GM21367 (cell line): Measurements from ENCODE around the gene C6orf89.
"Not testable (repeated sequence)": the region's sequence is repeated elsewhere in the genome, so short reads cannot be mapped to it uniquely, and the experiment has no call there.

Experiments
- ATAC-seq: cut with Tn5 transposase; IDR thresholded peaks from one replicate; pipeline ENCODE4 v1.9.1; 2021; ENCODE audit not compliant: unreplicated experiment

Gene C6orf89

GRCh38 chr6:36886950-36887618, 1.3 kb downstream of the C6orf89 start:
- no peak for ATAC-seq

GRCh38 chr6:36888115-36888643, 2.4 kb downstream of the C6orf89 start:
- ATAC-seq: no peak

- no peak for ATAC-seq
These were observed 3.1 kb downstream of the C6orf89 start for GRCh38 chr6:36888654-36889481.

- no peak for ATAC-seq
These were observed 4.4 kb downstream of the C6orf89 start for GRCh38 chr6:36890112-36890663.

GRCh38 chr6:36891153-36891552, 5.4 kb downstream of the C6orf89 start:
- not testable (repeated sequence) for ATAC-seq

GRCh38 chr6:36893976-36894932, 8.5 kb downstream of the C6orf89 start:
- ATAC-seq: no peak

GRCh38 chr6:36897609-36898008, 11.9 kb downstream of the C6orf89 start:
- no peak for ATAC-seq

- no peak for ATAC-seq
These were observed 18.4 kb downstream of the C6orf89 start for GRCh38 chr6:36904114-36904513.

GRCh38 chr6:36904851-36905393, 19.2 kb downstream of the C6orf89 start:
- ATAC-seq: no peak

- ATAC-seq: no peak
These were observed 21.0 kb downstream of the C6orf89 start for GRCh38 chr6:36906539-36907325.

- no peak for ATAC-seq
These were observed 22.0 kb downstream of the C6orf89 start for GRCh38 chr6:36907781-36908180.

- no peak for ATAC-seq
These were observed 23.0 kb downstream of the C6orf89 start for GRCh38 chr6:36908747-36909146.

GRCh38 chr6:36912030-36912454, 26.3 kb downstream of the C6orf89 start:
- peak; percentile 17 for ATAC-seq

GRCh38 chr6:36912586-36912985, 26.8 kb downstream of the C6orf89 start:
- ATAC-seq: peak; percentile 80

GRCh38 chr6:36913082-36913481, 27.3 kb downstream of the C6orf89 start:
- ATAC-seq: no peak

- ATAC-seq: no peak
These were observed 28.6 kb downstream of the C6orf89 start for GRCh38 chr6:36914227-36914794.

GRCh38 chr6:36915599-36915998, 29.8 kb downstream of the C6orf89 start:
- ATAC-seq: no peak

GRCh38 chr6:36916126-36916525, 30.4 kb downstream of the C6orf89 start:
- no peak for ATAC-seq

- no peak for ATAC-seq
These were observed 31.9 kb downstream of the C6orf89 start for GRCh38 chr6:36917541-36918193.
